RPMI8226 (cell line): Measurements from ENCODE around the gene RSPH4A.
"Not testable (repeated sequence)": the region's sequence is repeated elsewhere in the genome, so short reads cannot be mapped to it uniquely, and the experiment has no call there.

Source experiments
- DNase-seq: peaks from one replicate; pipeline ENCODE4 v3.0.0-alpha.2; 2015

The RSPH4A gene

DNA sequence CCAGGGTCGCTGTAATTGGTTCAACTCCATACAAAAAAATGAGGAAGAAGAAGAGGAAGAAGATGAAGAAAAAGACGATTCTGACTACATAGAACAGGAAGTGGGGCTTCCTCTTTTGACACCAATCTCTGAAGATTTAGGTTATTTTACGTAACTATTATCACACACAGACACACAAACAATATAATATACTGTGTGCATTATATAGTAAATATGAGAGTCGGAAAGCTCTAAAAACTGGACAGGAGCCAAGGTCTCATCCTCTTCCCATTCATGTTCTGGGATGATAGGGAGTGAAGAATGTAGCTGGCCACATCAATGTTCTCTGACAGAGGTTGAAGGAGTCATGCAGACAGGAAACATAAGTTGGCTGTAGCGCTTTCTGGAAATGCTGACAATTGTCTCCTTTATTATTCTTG is 13.3 kb downstream of the RSPH4A start:
- peak; percentile 5 for DNase-seq

DNA sequence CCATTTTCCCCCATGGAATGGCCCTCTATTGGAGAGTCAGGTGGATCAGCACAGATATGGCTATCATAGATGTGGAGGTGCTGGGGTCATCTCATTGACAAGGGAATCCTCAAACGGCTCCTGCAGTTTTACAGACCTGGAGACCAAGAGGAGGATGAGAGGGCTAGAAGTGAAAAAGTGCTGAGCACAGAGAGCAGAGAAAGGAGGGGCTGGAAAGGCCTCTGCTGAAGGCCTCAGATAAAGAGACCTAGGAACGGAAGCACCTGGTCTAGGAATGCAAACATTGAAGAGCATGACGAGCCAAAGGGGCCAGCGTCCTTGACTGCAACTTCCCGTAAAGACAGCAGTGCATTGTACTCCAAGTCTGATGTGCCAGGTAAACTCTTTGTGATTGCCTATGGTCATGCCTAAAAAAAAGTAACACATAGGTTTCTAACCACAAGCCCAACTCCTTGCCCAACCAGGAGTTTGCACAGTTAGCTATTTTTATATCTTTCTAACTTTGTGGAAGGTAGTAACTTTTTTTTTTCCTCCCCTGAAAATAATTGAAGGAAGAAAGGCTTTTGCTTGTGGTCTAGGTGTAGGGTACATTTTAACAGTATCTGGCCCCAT is 15.2 kb downstream of the RSPH4A start:
- peak; percentile 93 for DNase-seq

DNA sequence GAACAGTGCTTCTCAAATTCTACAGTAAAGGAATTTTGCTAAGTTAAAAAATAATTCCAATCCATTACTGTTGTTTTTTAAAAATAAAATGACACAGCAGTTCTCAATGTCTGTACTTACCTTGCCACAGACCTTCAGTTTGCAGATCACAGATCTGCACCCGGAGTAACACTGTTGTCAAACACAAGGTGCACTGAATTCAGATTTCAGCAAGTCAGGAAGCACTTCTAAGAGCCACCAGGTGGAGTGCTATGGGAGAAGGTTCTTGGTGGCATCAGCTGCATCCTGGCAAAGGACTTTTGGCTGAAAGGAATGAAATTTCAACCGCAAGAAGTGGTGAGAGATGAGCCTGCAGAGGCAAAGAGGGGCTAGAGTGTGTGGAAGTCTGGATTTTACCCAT is 17.4 kb downstream of the RSPH4A start:
- DNase-seq = peak; percentile 87

DNA sequence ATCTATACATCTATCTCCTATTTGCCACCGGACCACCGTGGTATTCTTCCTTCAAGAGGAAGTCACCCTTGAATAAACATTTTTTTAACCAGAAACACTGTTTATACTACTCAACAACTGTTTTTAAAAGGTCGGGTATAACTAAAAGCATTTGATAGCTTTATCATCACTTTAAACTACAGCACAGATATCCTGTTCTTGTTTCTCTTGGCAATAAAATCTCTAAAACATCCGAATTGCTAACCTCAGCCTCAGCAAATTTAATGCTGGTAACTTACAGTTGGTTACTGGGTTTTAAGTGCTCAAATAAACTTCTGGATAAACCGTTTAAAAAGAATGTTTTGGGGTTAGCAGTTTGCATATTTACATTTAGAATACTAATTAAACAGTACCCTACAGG is 31.9 kb downstream of the RSPH4A start:
- DNase-seq = no peak

DNA sequence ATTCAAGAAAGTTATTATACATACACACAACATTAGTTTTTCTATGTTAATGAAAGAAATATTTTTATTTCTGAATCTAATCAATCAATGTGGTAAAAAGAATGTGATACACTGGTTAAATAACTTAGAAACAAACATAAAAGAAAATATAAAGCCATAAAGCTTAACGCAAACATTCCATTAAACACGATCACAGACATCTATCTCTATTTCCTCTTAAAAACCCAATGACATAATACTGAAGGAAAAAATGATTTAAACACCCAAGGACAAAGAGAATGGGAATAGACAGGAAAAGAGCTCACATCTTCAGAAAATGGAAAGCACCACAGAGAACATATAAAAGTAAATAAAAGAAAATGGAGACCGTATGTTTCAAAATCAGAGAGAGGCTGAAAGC is 32.9 kb downstream of the RSPH4A start:
- DNase-seq = no peak

DNA sequence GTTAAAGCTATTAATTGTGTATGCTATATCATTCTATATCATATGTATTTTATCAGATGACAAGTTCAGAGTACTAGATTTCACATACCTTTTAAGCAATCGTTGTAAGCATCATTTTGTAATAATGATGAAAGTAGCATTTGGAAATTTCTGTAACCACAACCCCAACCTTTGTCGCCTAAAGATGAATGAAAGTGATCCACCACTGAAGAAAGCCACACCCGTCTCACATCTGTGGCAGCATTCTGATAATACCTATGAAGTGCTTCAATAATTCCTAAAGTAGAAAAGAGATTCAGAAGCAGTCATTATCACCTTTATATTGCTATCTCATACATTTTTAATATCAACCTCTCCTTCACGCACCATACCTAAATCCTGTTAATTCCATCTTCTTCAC is 35.6 kb downstream of the RSPH4A start:
- no peak for DNase-seq

DNA sequence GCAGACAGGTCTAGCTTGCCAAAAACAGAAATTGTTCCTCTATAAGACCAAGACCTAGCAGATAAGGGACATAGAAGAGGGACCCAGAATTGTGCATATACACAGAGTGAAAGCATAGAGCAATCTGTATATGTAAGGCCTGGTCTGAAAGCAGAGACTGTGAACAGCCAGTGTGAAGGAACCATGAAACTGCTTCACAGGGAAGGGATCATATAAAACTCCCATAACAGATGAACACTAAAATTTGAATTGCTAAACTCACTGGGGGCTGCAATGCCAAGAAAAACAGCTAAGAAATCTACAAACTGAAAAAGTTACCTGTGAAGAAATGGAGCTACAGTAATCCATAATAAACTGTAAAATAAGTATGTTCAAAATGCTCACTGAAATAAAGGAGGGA is 45.3 kb downstream of the RSPH4A start:
- DNase-seq = no peak

DNA sequence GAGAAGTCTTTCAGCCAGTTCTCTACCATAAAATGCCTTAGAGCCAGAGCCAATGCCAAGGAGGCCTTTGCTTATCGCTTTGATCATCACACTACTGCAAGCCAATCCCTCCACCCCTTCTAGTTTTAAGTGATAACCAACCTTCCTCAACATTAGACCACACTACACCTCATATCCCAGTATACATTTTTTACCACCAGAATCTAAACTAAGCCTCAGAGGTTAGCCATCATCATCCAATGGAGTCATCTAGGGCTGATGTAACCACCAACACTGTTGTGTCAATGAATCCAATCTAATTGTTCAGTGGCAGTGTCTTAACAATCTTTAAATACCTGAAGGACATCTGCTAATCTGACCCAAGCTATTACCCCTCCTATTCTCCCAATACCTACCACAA is 45.9 kb downstream of the RSPH4A start:
- no peak for DNase-seq

DNA sequence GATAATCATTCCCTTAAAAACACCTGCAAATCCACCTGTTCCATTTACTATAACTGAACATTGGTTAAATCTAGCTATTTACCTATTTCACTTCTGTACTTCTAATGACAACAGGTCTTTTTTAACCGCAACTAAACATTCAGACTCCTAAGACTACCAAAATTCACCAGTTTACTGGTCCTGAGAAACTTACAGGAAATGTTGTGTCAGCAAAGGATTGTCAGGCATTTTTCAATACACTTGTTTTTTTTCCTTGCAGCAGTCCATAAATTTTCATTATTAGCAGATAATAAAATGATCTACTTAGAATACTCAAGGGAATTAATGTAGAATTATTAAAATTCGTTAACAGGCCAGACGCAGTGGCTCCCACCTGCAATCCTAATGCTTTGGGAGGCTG is 47.0 kb downstream of the RSPH4A start:
- no peak for DNase-seq

DNA sequence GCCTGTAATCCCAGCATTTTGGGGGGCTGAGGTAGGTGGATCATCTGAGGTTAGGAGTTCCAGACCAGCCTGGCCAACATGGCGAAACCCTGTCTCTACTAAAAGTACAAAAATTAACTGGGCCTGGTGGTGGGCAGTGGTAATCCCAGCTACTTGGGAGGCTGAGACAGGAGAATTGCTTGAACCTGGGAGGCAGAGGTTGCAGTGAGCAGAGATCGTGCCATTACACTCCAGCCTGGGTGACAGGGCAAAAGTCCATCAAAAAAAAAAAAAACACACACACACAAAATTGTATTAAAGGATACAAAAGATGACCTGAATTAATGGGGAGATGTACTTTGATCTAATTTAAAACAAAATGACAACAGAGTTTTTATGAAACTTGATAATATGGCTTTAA is 47.9 kb downstream of the RSPH4A start:
- DNase-seq = not testable (repeated sequence)

DNA sequence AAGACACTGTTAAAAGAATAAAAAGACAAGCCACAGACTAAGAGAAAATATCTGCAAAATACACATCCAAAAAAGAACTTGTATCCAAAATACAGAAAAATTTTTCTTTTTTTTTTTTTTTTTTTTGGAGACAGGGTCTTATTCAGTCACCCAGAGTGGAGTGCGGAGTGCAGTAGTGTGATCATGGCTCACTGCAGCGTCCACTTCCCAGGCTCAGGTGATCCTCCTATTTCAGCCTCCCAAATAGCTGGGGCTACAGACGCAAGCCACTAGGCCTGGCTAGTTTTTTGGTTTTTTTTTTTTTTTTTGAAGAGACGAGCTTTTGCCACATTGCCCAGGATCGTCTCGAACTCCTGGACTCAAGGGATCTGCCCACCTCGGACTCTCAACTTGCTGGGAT is 49.2 kb downstream of the RSPH4A start:
- DNase-seq = no peak

DNA sequence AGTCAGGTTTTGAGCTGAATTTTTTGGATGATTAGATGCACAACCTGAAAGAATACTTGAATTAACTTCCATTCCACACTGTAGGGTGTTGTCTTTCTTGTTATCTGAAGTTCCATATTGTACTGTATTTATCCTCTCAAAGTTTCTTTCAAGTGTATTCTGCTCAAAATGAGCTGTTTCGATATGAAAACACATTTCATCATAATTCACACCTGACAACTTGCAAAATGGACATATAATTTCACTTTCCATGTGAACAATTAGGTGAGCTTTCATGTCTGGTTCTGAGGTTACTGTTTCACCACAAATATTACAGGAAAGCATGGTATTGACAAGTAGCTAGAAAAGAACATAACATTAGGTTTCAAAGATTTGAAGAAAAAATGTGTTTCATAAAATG is 50.6 kb downstream of the RSPH4A start:
- DNase-seq = no peak

DNA sequence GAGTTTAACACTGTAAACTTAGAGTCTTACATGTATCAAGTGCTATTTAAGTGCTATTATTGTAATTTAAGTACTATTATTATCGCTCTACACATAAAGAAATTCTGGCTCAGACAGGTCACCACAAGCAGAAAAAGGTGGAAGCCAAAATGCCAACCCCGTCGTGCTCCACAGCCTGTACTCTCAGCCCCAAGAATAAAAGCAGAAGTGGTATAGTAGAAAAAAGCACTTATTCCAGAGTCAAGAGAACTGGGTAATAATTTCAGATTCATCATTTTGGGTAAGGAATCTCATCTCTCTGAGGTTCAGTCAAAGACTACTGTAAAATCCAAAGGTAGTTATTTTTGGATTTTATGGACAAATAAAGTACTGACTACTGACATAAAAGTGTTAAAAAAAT is 51.3 kb downstream of the RSPH4A start:
- peak; percentile 51 for DNase-seq

DNA sequence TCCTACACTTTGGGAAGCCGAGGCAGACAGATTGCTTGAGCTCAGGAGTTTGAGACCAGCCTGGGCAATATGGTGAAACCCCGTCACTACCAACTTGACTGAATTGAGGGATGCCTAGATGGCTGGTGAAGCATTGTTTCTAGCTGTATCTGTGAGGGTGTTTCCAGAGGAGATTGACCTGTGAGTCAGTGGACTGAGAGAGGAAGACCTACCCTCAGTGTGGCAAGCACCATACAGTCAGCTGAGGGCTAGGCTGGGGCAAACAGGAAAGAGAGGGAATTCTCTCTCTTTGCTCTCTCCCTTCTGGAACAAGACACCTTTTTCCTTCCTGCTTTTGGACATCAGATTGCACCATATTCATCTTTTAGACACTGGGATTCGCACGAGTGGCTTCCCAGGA is 56.0 kb downstream of the RSPH4A start:
- DNase-seq = no peak

DNA sequence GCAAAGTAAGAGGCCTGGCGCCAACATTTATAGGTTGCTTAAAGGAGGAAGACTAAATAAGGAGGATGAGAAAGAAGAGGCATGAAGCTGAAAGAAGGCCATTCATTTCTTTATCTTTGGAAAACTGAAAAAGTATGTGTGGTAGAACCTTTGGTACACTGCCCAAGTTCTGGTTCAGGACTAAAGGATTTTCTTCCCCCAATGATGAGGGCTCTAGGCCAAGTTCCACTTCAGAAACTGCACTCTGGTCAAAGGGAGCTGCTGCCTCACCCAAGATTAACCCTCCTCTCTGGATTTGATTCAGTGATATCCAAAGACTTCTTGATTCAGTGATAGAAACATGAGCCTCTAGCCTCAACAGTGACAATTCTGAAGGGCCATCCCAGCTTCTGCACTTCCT is 59.7 kb downstream of the RSPH4A start:
- DNase-seq = no peak

DNA sequence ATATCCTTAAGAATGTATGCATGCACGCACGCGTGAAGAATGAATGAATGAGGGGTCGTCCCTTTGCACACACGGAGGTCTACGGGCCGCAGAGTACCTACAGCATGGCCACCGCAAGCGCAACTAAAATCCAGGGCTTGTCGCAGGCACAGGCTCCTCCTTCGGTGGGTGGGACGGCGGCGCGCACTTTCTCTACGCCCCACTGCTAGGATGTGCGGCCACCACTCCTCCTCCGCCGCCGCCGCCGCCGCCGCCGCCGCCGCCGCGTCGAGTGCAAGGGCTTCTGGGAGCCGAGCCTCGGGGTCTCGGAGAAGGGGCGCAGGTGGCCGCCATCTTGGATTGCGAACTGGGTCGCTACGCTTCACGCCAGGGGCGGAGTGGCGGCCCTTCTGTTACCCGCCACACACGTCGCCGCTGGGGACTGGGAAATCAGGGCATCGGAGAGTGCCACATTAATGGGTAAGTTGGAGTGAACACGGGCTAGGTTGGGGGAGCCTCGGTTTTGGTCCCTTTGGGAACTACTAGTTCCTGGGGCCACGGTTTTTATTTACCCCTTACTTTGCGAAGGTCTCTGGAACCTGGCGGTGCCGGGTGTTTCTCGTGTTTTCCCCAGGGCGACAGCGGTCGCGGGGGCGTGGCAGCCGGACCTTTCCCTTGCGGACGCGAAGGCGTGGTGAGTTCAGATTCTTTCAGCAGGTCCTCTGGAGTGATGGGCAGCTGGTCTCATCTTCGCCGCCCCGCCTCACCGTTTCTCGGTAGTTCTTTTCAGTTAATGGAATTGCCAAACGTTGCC is 64.8 kb downstream of the RSPH4A start, which contains the start of gene KPNA5:
TSS of gene KPNA5 (plus strand) at position 332 of the 793 bp plus-strand sequence. CDS start at position 456, 124 bp downstream.
- DNase-seq = peak; percentile 88

DNA sequence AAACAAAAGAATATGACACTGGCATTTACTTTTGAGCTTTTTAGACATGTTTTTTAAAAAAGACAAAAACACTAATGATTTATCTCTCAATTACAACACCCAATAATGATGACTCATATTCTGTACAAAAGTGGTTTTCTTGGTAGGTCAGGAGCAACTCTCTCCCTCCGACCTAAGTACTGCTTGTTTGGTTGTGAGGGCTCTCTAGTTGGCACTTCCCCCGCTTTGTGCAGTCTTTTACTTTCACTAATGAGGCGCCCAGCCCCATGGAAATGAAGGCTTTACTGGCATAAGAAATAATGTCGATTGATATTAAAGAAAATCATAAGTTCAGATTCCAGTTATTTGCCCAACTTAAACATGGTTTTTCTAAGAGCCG is 66.0 kb downstream of the RSPH4A start:
- DNase-seq = peak; percentile 22
